NCI-H748 (cell line): ENCODE results near the gene SORCS2.

Source experiments
- DNase-seq: peaks from one replicate; lab custom pipeline; 2025; ENCODE audit not compliant: unreplicated experiment; lab: John Stamatoyannopoulos, UW

Gene SORCS2

GRCh38 chr4:7192252-7193029, at the start of gene SORCS2:
Gene SORCS2, plus strand, starts transcription at chr4:7192538.
- peak; percentile 70 for DNase-seq

GRCh38 chr4:7144374-7145290, 47.7 kb upstream of the SORCS2 start:
- no peak for DNase-seq

GRCh38 chr4:7145291-7145934, 46.9 kb upstream of the SORCS2 start:
- no peak for DNase-seq

GRCh38 chr4:7146059-7146785, 46.1 kb upstream of the SORCS2 start:
- no peak for DNase-seq

GRCh38 chr4:7146786-7147115, 45.6 kb upstream of the SORCS2 start:
- DNase-seq: no peak

GRCh38 chr4:7147261-7147660, 45.1 kb upstream of the SORCS2 start:
- DNase-seq: no peak

GRCh38 chr4:7147661-7148310, 44.6 kb upstream of the SORCS2 start:
- no peak for DNase-seq

GRCh38 chr4:7148337-7148736, 44.0 kb upstream of the SORCS2 start:
- no peak for DNase-seq

GRCh38 chr4:7150036-7150635, 42.2 kb upstream of the SORCS2 start:
- DNase-seq: no peak

GRCh38 chr4:7151668-7152227, 40.6 kb upstream of the SORCS2 start:
- DNase-seq: peak; percentile 4

GRCh38 chr4:7153711-7154110, 38.6 kb upstream of the SORCS2 start:
- DNase-seq: no peak

GRCh38 chr4:7154351-7154981, 37.9 kb upstream of the SORCS2 start:
- DNase-seq: no peak

- DNase-seq: peak; percentile 9
Observed at GRCh38 chr4:7155590-7156071, 36.7 kb upstream of the SORCS2 start.

- DNase-seq: no peak
Observed at GRCh38 chr4:7156328-7156727, 36.0 kb upstream of the SORCS2 start.

- no peak for DNase-seq
Observed at GRCh38 chr4:7156761-7157488, 35.4 kb upstream of the SORCS2 start.

GRCh38 chr4:7157666-7158065, 34.7 kb upstream of the SORCS2 start:
- DNase-seq: no peak

- no peak for DNase-seq
Observed at GRCh38 chr4:7158081-7158750, 34.1 kb upstream of the SORCS2 start.

GRCh38 chr4:7158991-7159390, 33.3 kb upstream of the SORCS2 start:
- DNase-seq: no peak
